K562 (cell line): ENCODE results near the gene MTPN. TPM values are rescaled to one million over a fixed set of nuclear protein-coding genes. Genes with fewer than 3 reads are reported as not detected.

ENCODE experiments used
- ATAC-seq: fragments of 200-7000 bp; cut with Tn5 transposase; 3 replicates; pipeline ENCODE4 v1.9.1; 2020; ENCODE audit warnings: moderate library complexity
- BruUV-seq: library from RNA; stranded (reverse); fragments of 400-500 nt; replicated peaks from 2 replicates; lab custom pipeline; 2021; lab: Mats Ljungman, UMichigan
- CTCF ChIA-PET: fragments of 300-600 bp; formaldehyde crosslinking; extraction: SDS; loops from one replicate; lab custom pipeline; 2021; ENCODE audit warnings: low intra/inter-chr PET ratio; lab: Yijun Ruan, JAX
- POLR2A ChIA-PET: fragments of 300-600, 350-650 bp; sonication (Branson Sonifier 250); formaldehyde crosslinking; extraction: SDS; loops from one replicate; lab custom pipeline; 2021; ENCODE audit warnings: antibody characterized with exemption, inconsistent platforms; lab: Yijun Ruan, JAX
- DNase-seq, 4 experiments: peaks; one replicate each; pipeline versions ENCODE4 v3.0.0 to v3.0.0-alpha.2; 2011 to 2018; ENCODE audit warnings: low spot score in 3 of 4, mixed read lengths in 3 of 4; ENCODE audit errors: extremely low read depth in 1 of 4
- FAIRE-seq: peaks from 2 replicates; lab custom pipeline; 2011; peaks lifted over from hg19 to GRCh38; lab: Jason Lieb, UNC
- H2AFZ ChIP-seq: 2 replicates; pipeline ENCODE4 v1.6.0; 2011; ENCODE audit warnings: low read depth, low read length, control low read depth, inconsistent platforms
- H3K27ac ChIP-seq: fragments of 200-600 bp; 3 replicates; pipeline ENCODE4 v1.8.0; 2011; ENCODE audit warnings: low read depth, mild to moderate bottlenecking, control low read depth, inconsistent platforms, low read length, moderate library complexity, mixed read lengths; ENCODE audit errors: extremely low read depth
- H3K27me3 ChIP-seq, 2 experiments: fragments of 300-600 bp in 1 of 2; 2 replicates in 1 of 2; 3 replicates in 1 of 2; pipeline versions ENCODE4 v1.6.0 to v1.8.0; 2011; ENCODE audit warnings: inconsistent platforms in 2 of 2, low read length in 2 of 2, mild to moderate bottlenecking in 1 of 2, mixed read lengths in 1 of 2, moderate library complexity in 1 of 2; ENCODE audit not compliant: control insufficient read depth in 2 of 2, insufficient read depth in 2 of 2
- H3K36me3 ChIP-seq: fragments of 300-600 bp; 3 replicates; pipeline ENCODE4 v1.8.0; 2011; ENCODE audit warnings: mild to moderate bottlenecking, low read length, inconsistent platforms; ENCODE audit not compliant: control insufficient read depth, insufficient read depth
- H3K4me1 ChIP-seq, 2 experiments: fragments of 200-600 bp in 1 of 2; replicated peaks in 1 of 2; 2 replicates in 1 of 2; 3 replicates in 1 of 2; pipeline versions ENCODE4 v1.5.1 to v1.8.0; 2011; ENCODE audit warnings: inconsistent platforms in 2 of 2, low read length in 2 of 2, mild to moderate bottlenecking in 1 of 2, mixed read lengths in 1 of 2, moderate library complexity in 1 of 2; ENCODE audit not compliant: control insufficient read depth in 2 of 2, insufficient read depth in 2 of 2
- H3K4me2 ChIP-seq: 2 replicates; pipeline ENCODE4 v1.6.1; 2011; ENCODE audit warnings: low read length, control low read depth, inconsistent platforms, mixed read lengths; ENCODE audit not compliant: insufficient read depth
- H3K4me3 ChIP-seq: fragments of 200-600 bp; sonication (generic), shearing (Covaris generic); 2 replicates; pipeline ENCODE4 v1.5.1; 2016; ENCODE audit warnings: control low read depth, inconsistent platforms
- H3K79me2 ChIP-seq: fragments of 200-600 bp; 3 replicates; pipeline ENCODE4 v1.8.0; 2011; ENCODE audit warnings: low read length, inconsistent platforms; ENCODE audit not compliant: control insufficient read depth, insufficient read depth
- H3K9ac ChIP-seq, 2 experiments: 2 replicates each; pipeline versions ENCODE4 v1.6.0 to v1.6.1; 2011; ENCODE audit warnings: low read depth in 2 of 2, low read length in 2 of 2, control low read depth in 1 of 2, inconsistent platforms in 1 of 2, mild to moderate bottlenecking in 1 of 2, mixed read lengths in 1 of 2; ENCODE audit not compliant: insufficient read depth in 1 of 2
- H3K9me1 ChIP-seq: one replicate; pipeline ENCODE4 v1.6.0; 2011; ENCODE audit warnings: inconsistent platforms, mild to moderate bottlenecking, low read length, moderate library complexity; ENCODE audit not compliant: control insufficient read depth, insufficient read depth
- H3K9me3 ChIP-seq: replicated peaks from 2 replicates; pipeline ENCODE4 v1.5.1; 2011; ENCODE audit warnings: low read depth, low read length, inconsistent platforms; ENCODE audit not compliant: control insufficient read depth, insufficient read depth
- H4K20me1 ChIP-seq: replicated peaks from 2 replicates; pipeline ENCODE4 v1.6.1; 2011; ENCODE audit warnings: low read length, inconsistent platforms, mixed read lengths; ENCODE audit not compliant: control insufficient read depth, insufficient read depth
- ARID1B ChIP-seq: fragments of 450-650 bp; IDR thresholded peaks from 2 replicates; pipeline ENCODE4 v1.6.1; 2016; ENCODE audit warnings: antibody characterized with exemption, mild to moderate bottlenecking, inconsistent platforms
- BCL6 ChIP-seq: fragments of 250-450 bp; sonication (Bioruptor Pico); IDR thresholded peaks from 2 replicates; pipeline ENCODE4 v1.4.0; 2020
- CBFA2T2 ChIP-seq: fragments of 450-650 bp; conservative IDR thresholded peaks from 2 replicates; pipeline ENCODE4 v1.6.1; 2017; ENCODE audit warnings: mild to moderate bottlenecking
- NKRF ChIP-seq: fragments of 450-650 bp; IDR thresholded peaks from 2 replicates; pipeline ENCODE4 v1.6.1; 2016; ENCODE audit warnings: borderline replicate concordance
- NR1H2 ChIP-seq: sonication (generic); formaldehyde crosslinking; IDR thresholded peaks from 2 replicates; pipeline ENCODE4 v1.4.0; 2020; ENCODE audit warnings: mild to moderate bottlenecking, missing genetic modification reagents
- POLR2G ChIP-seq: fragments of 200-400 bp; formaldehyde crosslinking; IDR thresholded peaks from 2 replicates; pipeline ENCODE4 v1.6.1; 2017; ENCODE audit warnings: low read depth, mild to moderate bottlenecking, antibody characterized with exemption, low read length, moderate library complexity
- RERE ChIP-seq: sonication (generic); formaldehyde crosslinking; IDR thresholded peaks from 2 replicates; pipeline ENCODE4 v1.8.0; 2023; ENCODE audit warnings: missing genetic modification reagents, mild to moderate bottlenecking, borderline replicate concordance
- SREBF1 ChIP-seq: fragments of 150-350 bp; IDR thresholded peaks from 2 replicates; pipeline ENCODE4 v1.6.1; 2014; ENCODE audit warnings: antibody characterized with exemption, low read depth, low read length, borderline replicate concordance
- ZBTB8A ChIP-seq: fragments of 450-650 bp; IDR thresholded peaks from 2 replicates; pipeline ENCODE4 v1.6.1; 2018; ENCODE audit warnings: mild to moderate bottlenecking, moderate library complexity; ENCODE audit not compliant: partially characterized antibody
- ZNF184 ChIP-seq: sonication (generic); formaldehyde crosslinking; IDR thresholded peaks from 2 replicates; pipeline ENCODE4 v1.5.0; 2020; ENCODE audit warnings: missing genetic modification reagents
- ZNF197 ChIP-seq: fragments of 200-800 bp; sonication (Bioruptor generic); IDR thresholded peaks from 2 replicates; pipeline ENCODE4 v1.6.1; 2016; ENCODE audit warnings: low read depth, missing genetic modification characterization, missing compliant biosample characterization
- WGBS: fragments of 100-300 bp; shearing (Covaris generic); methylation state at CpG from one replicate; pipeline ENCODE4 v1.1.6; 2016; ENCODE audit warnings: low coverage, mixed read lengths; ENCODE audit not compliant: insufficient coverage; ENCODE audit errors: missing lambda C conversion rate; 5-methylcytosine and 5-hydroxymethylcytosine counted together
- in situ Hi-C: fragments of 300-500 bp; cut with MboI; formaldehyde crosslinking; loops from 4 replicates; pipeline ENCODE4 v1.15.0; 2018; ENCODE audit warnings: inconsistent platforms, mixed read lengths
- intact Hi-C: fragments of 100-400 bp; cut with micrococcal nuclease; formaldehyde crosslinking; loops from 2 replicates; pipeline ENCODE4 v1.14.2; 2022
- polyA plus RNA-seq, 8 experiments: library from polyadenylated mRNA; depleted of rRNA in 4 of 8; stranded (reverse) in 5 of 8; unstranded in 3 of 8; fragments of >200 nt; fragmentation: Nextera tagmentation in 2 of 8; fragmentation: Illumina TruSeq in 1 of 8; extraction: Ambion mirVana in 2 of 8; extraction: Trizol in 1 of 8; gene quantifications; 2 replicates each; pipeline versions ENCODE4 v1.2.1 to v1.2.3, GENCODE V29; 2011 to 2014; ENCODE audit warnings: inconsistent platforms in 1 of 8, missing spikeins in 1 of 8
- total RNA-seq, 7 experiments: library from RNA; depleted of rRNA in 6 of 7; stranded (reverse); fragments of >200 nt in 6 of 7; fragmentation: Illumina TruSeq in 2 of 7; extraction: Trizol in 2 of 7; gene quantifications; 2 replicates each; pipeline versions ENCODE4 v1.2.1 to v1.2.3, GENCODE V29; 2011 to 2021; ENCODE audit warnings: low replicate concordance in 1 of 7
- TF ChIP-seq, protein P1 (sequence below): sonication (generic); formaldehyde crosslinking; IDR thresholded peaks from 2 replicates; pipeline ENCODE4 v1.4.0; 2020; ENCODE audit warnings: mild to moderate bottlenecking, missing genetic modification reagents

Gene MTPN
- total and polyA plus RNA-seq, 9 of the 15 experiments (the other 6 are each of a cell fraction or from before 2014, with no cell fraction given), result 68.5 to 261 (median 156) TPM

DNA sequence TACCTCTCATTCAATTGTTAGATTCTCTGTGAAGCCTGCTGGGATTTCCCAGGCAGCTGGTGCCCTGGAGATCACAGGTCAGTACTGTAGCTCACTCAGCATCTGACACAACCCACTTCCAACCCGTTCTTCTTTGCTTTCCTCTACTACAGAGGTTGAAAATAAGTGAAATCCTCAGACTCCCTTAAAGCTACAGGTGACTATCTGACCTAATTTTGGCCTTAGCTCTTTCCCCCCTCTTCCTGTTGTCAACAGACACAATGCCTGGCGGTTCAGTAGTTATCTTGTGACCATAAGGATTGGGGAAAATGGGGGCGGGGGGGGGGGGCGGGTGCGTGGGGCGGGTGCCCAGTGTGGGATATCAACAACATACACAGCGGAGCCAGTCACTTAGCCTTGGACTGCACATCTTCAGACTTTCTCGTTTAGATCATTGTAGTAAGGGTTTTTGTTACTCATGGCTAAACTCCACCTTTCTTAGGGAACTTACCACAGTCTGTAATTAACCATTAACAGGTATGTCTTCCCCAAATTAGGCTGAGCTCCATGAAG, 37.8 kb downstream of the MTPN start:
- Histone ChIP-seq H3K27ac (peak overlapping the region; percentile 79), H3K9me1 (no peaks in the 10 kb centered on the region), H3K27me3 (no peaks in the 10 kb centered on the region), H3K4me1 (peaks cover 41 to 90% of the 10 kb centered on the region in 2 experiments), H3K9me3 (no peaks in the 10 kb centered on the region), H2AFZ (no peak overlapping the region), H3K9ac (peak overlapping the region; percentile 40 to 51; a peak in 3 of 4 replicates), H4K20me1 (no peaks in the 10 kb centered on the region), H3K79me2 (peaks cover 93% of the 10 kb centered on the region), H3K4me3 (no peak overlapping the region), H3K4me2 (peak overlapping the region; percentile 68), H3K36me3 (peaks cover 33% of the 10 kb centered on the region)
- in situ Hi-C loops (no loop called here), intact Hi-C loops (no loop called here)
- ChIA-PET POLR2A (interaction anchor here (1.0 to 5.9 kb wide), 6 partner anchors 8 to 103 kb away, joined by 3 to 45 read pairs (median 4); no protein-coding TSS in a partner anchor), CTCF (no interaction called here)
- FAIRE-seq (peak; percentile 49), ATAC-seq (peak; percentile 43), DNase-seq (peak; percentile 87 to 88 (median 88))
- 3% methylated on average over 8 of the region's 8 CpGs for WGBS
- no TSS peak for BruUV-seq
- TF ChIP-seq POLR2G (no peak), SREBF1 (no peak), ZBTB8A (no peak), NKRF (no peak), ZNF197 (no peak), CBFA2T2 (peak; percentile 47), ZNF184 (CRISPR knock-in tag) (no peak), RERE (CRISPR knock-in tag) (no peak), ARID1B (peak; percentile 63), NR1H2 (CRISPR knock-in tag) (no peak), BCL6 (no peak)
- TF ChIP-seq, protein P1, sequence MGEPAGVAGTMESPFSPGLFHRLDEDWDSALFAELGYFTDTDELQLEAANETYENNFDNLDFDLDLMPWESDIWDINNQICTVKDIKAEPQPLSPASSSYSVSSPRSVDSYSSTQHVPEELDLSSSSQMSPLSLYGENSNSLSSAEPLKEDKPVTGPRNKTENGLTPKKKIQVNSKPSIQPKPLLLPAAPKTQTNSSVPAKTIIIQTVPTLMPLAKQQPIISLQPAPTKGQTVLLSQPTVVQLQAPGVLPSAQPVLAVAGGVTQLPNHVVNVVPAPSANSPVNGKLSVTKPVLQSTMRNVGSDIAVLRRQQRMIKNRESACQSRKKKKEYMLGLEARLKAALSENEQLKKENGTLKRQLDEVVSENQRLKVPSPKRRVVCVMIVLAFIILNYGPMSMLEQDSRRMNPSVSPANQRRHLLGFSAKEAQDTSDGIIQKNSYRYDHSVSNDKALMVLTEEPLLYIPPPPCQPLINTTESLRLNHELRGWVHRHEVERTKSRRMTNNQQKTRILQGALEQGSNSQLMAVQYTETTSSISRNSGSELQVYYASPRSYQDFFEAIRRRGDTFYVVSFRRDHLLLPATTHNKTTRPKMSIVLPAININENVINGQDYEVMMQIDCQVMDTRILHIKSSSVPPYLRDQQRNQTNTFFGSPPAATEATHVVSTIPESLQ, result no peak
